A549 treated with DMSO at 1 μM for 4 hours (cell line): ENCODE measurements around the gene IER2. TPM values are rescaled to one million over a fixed set of nuclear protein-coding genes. Genes with fewer than 3 reads are reported as not detected.

Source experiments
- total RNA-seq: library from RNA; stranded (reverse); fragments of 200-300 nt; extraction: Qiagen RNA extraction; gene quantifications from 5 replicates; pipeline ENCODE4 v1.2.3, GENCODE V29; 2022; ENCODE audit warnings: low read depth

The IER2 gene
- total RNA-seq: 70.5 to 82.0 TPM (median 76.6 TPM) in 5 replicates

DNA sequence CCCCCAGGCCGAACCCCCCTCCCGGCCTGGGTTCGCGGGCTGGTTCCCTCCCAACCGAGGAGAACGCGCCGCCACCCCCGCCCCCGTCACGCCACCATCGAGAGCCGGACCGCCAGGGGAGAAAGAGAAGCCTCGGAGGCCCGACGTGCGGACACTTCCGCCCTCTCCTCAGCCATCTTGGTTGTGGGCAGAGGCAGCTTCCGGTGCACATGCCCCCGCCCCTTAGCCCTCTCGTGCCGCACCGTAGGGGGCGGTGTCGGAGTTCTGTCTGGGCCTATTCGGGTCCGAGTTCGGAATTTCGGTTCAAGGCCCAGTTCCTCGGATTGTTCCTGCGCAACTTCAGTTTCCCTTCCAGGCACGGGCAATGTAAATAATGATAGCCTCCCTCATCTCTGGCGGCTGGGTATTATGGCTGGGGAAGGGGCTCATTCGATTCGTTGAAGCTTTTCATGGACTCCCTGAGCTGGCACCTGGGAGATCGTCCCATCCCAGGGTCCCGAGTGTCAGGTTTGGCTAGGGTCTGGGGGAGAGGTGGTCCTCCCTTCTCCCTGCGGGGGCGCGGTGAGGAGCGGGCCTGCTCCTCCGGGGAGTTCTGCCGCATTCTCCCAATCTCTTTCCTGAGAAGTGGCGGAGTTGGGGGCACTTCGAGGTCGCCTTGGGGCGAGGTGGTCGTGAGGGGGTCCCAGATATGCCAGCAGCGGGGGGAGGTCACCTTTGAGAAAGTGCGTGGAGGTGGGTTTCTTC lies at the start of gene IER2, which contains the start of gene STX10:
Gene IER2, plus strand, starts transcription at position 225 of the 744 bp plus-strand sequence. CDS start 2,776 bp downstream, outside the sequence.
Gene STX10, minus strand, starts transcription at position 189 of the 744 bp plus-strand sequence. CDS start 202 bp downstream, outside the sequence.

GRCh38 chr19:13102666-13103580 lies 47.3 kb upstream of the IER2 start, which contains the start of gene LYL1:
Gene LYL1 (minus strand): TSS chr19:13102858. CDS start chr19:13101171, 1,687 bp downstream.

GRCh38 chr19:13116282-13117175 lies 33.7 kb upstream of the IER2 start, which contains the start of gene TRMT1:
Gene TRMT1 (minus strand): TSS chr19:13116740. CDS start chr19:13116399, 341 bp downstream.

GRCh38 chr19:13117772-13118423 lies 32.3 kb upstream of the IER2 start, which contains the start of gene NACC1:
Gene NACC1 (plus strand): TSS chr19:13118264. CDS start chr19:13135208, 16,944 bp downstream.

Other genes with a start within 250 kb of the IER2 start
- gene SYCE2, start 231.1 kb upstream of the IER2 start, total RNA-seq: 0.31 to 0.57 TPM (median 0.46 TPM) in 5 replicates
- gene FARSA, start 216.7 kb upstream of the IER2 start, total RNA-seq: 68.3 to 85.5 TPM (median 73.0 TPM) in 5 replicates
- gene CALR, start 211.8 kb upstream of the IER2 start, total RNA-seq: 516 to 561 TPM (median 539 TPM) in 5 replicates
- 71.4 to 85.6 TPM (median 80.8 TPM) in 5 replicates for gene RAD23A, start 204.5 kb upstream of the IER2 start, total RNA-seq
- gene GADD45GIP1, start 193.2 kb upstream of the IER2 start, total RNA-seq: 28.0 to 55.0 TPM (median 47.7 TPM) in 5 replicates
- gene DAND5, start 180.8 kb upstream of the IER2 start, total RNA-seq: 0.07 to 0.13 TPM (median 0.11 TPM) in 3 of 5 replicates, not detected in the others
- 4.0 to 5.8 TPM (median 4.2 TPM) in 5 replicates for gene NFIX, start 154.9 kb upstream of the IER2 start, total RNA-seq
- gene LYL1, start 47.6 kb upstream of the IER2 start, total RNA-seq: 0.45 to 0.92 TPM (median 0.72 TPM) in 5 replicates
- 37.9 to 47.9 TPM (median 39.5 TPM) in 5 replicates for gene TRMT1, start 33.7 kb upstream of the IER2 start, total RNA-seq
- gene NACC1, start 32.1 kb upstream of the IER2 start, total RNA-seq: 41.1 to 53.3 TPM (median 41.8 TPM) in 5 replicates
- 46.2 to 61.2 TPM (median 55.5 TPM) in 5 replicates for gene STX10, start within 50 bp of the IER2 start, total RNA-seq